Osteoblast (primary cell): ENCODE measurements around the gene UBE2F. TPM values are rescaled to one million over a fixed set of nuclear protein-coding genes. Genes with fewer than 3 reads are reported as not detected.

Source experiments
- DNase-seq: peaks from one replicate; pipeline ENCODE4 v3.0.0; 2011; ENCODE audit warnings: low spot score, mixed read lengths; ENCODE audit not compliant: insufficient read length; ENCODE audit errors: missing footprints
- H2AFZ ChIP-seq: 2 replicates; pipeline ENCODE4 v1.6.0; 2011; ENCODE audit warnings: mild to moderate bottlenecking, low read length
- H3K27ac ChIP-seq: 2 replicates; pipeline ENCODE4 v1.5.1; 2011; ENCODE audit warnings: mild to moderate bottlenecking, low read depth, low read length, moderate library complexity
- H3K27me3 ChIP-seq: 2 replicates; pipeline ENCODE4 v1.6.0; 2012; ENCODE audit warnings: mild to moderate bottlenecking, control low read depth, inconsistent platforms, low read length, moderate library complexity; ENCODE audit not compliant: insufficient read depth
- H3K36me3 ChIP-seq: 2 replicates; pipeline ENCODE4 v1.5.1; 2011; ENCODE audit warnings: mild to moderate bottlenecking, low read length, control low read depth, moderate library complexity; ENCODE audit not compliant: insufficient read depth
- H3K4me1 ChIP-seq: 2 replicates; pipeline ENCODE4 v1.5.1; 2011; ENCODE audit warnings: mild to moderate bottlenecking, low read length, control low read depth, moderate library complexity; ENCODE audit not compliant: insufficient read depth
- H3K4me2 ChIP-seq: 2 replicates; pipeline ENCODE4 v1.6.0; 2011; ENCODE audit warnings: mild to moderate bottlenecking, low read length; ENCODE audit not compliant: insufficient read depth
- H3K4me3 ChIP-seq: fragments of 200-600 bp; sonication (generic); 3 replicates; pipeline ENCODE4 v1.5.1; 2012; ENCODE audit warnings: mild to moderate bottlenecking, low read length, inconsistent platforms; ENCODE audit not compliant: insufficient read depth
- H3K79me2 ChIP-seq: 2 replicates; pipeline ENCODE4 v1.6.0; 2012; ENCODE audit warnings: mild to moderate bottlenecking, low read length, control low read depth, inconsistent platforms; ENCODE audit not compliant: insufficient read depth
- H3K9me3 ChIP-seq: 2 replicates; pipeline ENCODE4 v1.5.1; 2011; ENCODE audit warnings: low read depth, low read length, control low read depth
- H4K20me1 ChIP-seq: 2 replicates; pipeline ENCODE4 v1.6.0; 2012; ENCODE audit warnings: mild to moderate bottlenecking, low read length, control low read depth; ENCODE audit not compliant: insufficient read depth
- total RNA-seq: library from RNA; depleted of rRNA; stranded (reverse); fragments of >200 nt; gene quantifications from 2 replicates; pipeline ENCODE4 v1.2.3, GENCODE V29; 2012
- TF ChIP-seq, protein P1 (sequence below): IDR thresholded peaks from 2 replicates; pipeline ENCODE4 v1.5.1; 2011; ENCODE audit warnings: mild to moderate bottlenecking, low read depth, low read length, moderate library complexity; ENCODE audit errors: extremely low read depth

Gene UBE2F, protein sequence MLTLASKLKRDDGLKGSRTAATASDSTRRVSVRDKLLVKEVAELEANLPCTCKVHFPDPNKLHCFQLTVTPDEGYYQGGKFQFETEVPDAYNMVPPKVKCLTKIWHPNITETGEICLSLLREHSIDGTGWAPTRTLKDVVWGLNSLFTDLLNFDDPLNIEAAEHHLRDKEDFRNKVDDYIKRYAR
- 39.8 and 45.1 TPM in 2 replicates for total RNA-seq

- peak within 1 kb of the TSS; percentile 84 for H3K4me3 ChIP-seq
- TF ChIP-seq, protein P1, sequence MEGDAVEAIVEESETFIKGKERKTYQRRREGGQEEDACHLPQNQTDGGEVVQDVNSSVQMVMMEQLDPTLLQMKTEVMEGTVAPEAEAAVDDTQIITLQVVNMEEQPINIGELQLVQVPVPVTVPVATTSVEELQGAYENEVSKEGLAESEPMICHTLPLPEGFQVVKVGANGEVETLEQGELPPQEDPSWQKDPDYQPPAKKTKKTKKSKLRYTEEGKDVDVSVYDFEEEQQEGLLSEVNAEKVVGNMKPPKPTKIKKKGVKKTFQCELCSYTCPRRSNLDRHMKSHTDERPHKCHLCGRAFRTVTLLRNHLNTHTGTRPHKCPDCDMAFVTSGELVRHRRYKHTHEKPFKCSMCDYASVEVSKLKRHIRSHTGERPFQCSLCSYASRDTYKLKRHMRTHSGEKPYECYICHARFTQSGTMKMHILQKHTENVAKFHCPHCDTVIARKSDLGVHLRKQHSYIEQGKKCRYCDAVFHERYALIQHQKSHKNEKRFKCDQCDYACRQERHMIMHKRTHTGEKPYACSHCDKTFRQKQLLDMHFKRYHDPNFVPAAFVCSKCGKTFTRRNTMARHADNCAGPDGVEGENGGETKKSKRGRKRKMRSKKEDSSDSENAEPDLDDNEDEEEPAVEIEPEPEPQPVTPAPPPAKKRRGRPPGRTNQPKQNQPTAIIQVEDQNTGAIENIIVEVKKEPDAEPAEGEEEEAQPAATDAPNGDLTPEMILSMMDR, result no peak
- H3K36me3 ChIP-seq, result no peaks in the 10 kb centered on the region
- H3K79me2 ChIP-seq, result peaks cover 46% of the 10 kb centered on the region
- peaks cover 20% of the 10 kb centered on the region for H3K4me1 ChIP-seq
- no peaks in the 10 kb centered on the region for H3K27me3 ChIP-seq
- peaks cover 8% of the 10 kb centered on the region for H3K9me3 ChIP-seq
- H3K4me2 ChIP-seq, result peak within 1 kb of the TSS; percentile 89
- peak within 1 kb of the TSS; percentile 69 for H3K27ac ChIP-seq
- H2AFZ ChIP-seq, result peak within 1 kb of the TSS; percentile 96
- H4K20me1 ChIP-seq, result peaks cover 31% of the 10 kb centered on the region
- DNase-seq, result peak; percentile 100
These were observed at the start of gene UBE2F for GRCh38 chr2:237966565-237967462. Gene UBE2F, plus strand, starts transcription at chr2:237967014. Its CDS starts 6,094 bp downstream, at chr2:237973108.

- TF ChIP-seq, protein P1, result no peak
- H3K79me2 ChIP-seq, result no peaks in the 10 kb centered on the region
- H2AFZ ChIP-seq, result no peak overlapping the region
- H4K20me1 ChIP-seq, result no peaks in the 10 kb centered on the region
- no peak overlapping the region for H3K4me3 ChIP-seq
- DNase-seq, result no peak
- H3K36me3 ChIP-seq, result no peaks in the 10 kb centered on the region
- no peak overlapping the region for H3K27ac ChIP-seq
- no peaks in the 10 kb centered on the region for H3K4me1 ChIP-seq
- H3K9me3 ChIP-seq, result no peaks in the 10 kb centered on the region
- no peak overlapping the region for H3K4me2 ChIP-seq
- H3K27me3 ChIP-seq, result no peaks in the 10 kb centered on the region
These were observed 49.0 kb upstream of the UBE2F start for GRCh38 chr2:237917696-237918374.

DNA sequence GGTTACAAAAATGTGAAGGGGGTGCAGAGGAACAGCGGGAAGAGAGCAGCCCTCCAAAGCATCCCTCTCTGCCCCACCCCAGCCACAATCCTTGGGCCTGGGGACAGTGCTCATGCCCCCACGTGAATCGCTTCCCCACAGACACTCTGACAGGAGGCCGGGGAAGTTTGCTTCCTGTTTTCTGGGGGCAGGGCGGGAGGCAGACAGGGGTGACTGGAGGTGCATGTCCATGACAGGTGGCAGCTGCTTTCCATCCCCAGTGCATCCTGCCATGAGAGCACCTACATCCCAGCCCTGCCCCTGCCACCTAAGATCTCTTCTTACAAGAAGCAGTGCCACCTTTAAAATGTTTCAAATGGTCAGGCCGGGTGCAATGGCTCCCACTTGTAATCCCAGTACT is 47.2 kb upstream of the UBE2F start:
- Histone ChIP-seq H4K20me1 (no peaks in the 10 kb centered on the region), H3K27me3 (no peaks in the 10 kb centered on the region), H3K4me3 (no peak overlapping the region), H3K4me1 (peaks cover 4% of the 10 kb centered on the region), H3K4me2 (no peak overlapping the region), H3K36me3 (no peaks in the 10 kb centered on the region), H2AFZ (no peak overlapping the region), H3K9me3 (no peaks in the 10 kb centered on the region), H3K79me2 (no peaks in the 10 kb centered on the region), H3K27ac (no peak overlapping the region)
- peak; percentile 32 for DNase-seq
- TF ChIP-seq, protein P1, result no peak
